Body of pancreas (tissue), 4 donors: ENCODE results near the gene NEMP2. TPM values are rescaled to one million over a fixed set of nuclear protein-coding genes. Genes with fewer than 3 reads are reported as not detected.
A peak's percentile ranks its signal among the peaks of the same experiment; 100 is the strongest.

Experiments
- ATAC-seq: fragments of 150-250 bp; one replicate; pipeline ENCODE4 v1.9.1; 2016
- DNase-seq, 4 donors: peaks; one replicate each; pipeline ENCODE4 v3.0.0-alpha.2; 2019
- H3K27ac ChIP-seq, 4 donors: fragments of 200-600 bp; sonication (generic); 1 replicate in 3 of 4; 2 replicates in 1 of 4; pipeline versions ENCODE4 v1.5.1 to v1.6.1; 2016 to 2019; ENCODE audit warnings: mild to moderate bottlenecking in 1 of 4, mixed read lengths in 1 of 4, moderate library complexity in 1 of 4
- H3K27me3 ChIP-seq, 2 donors: fragments of 200-600 bp; sonication (generic); one replicate each; pipeline ENCODE4 v1.6.0; 2016; ENCODE audit warnings: mild to moderate bottlenecking in 1 of 2
- H3K36me3 ChIP-seq, 2 donors: fragments of 200-600 bp; sonication (generic); replicated peaks in 1 of 2; 2 replicates each; pipeline ENCODE4 v1.5.1; 2016; ENCODE audit warnings: low read depth in 2 of 2; ENCODE audit not compliant: insufficient read depth in 1 of 2
- H3K4me1 ChIP-seq: fragments of 200-600 bp; sonication (generic); one replicate; pipeline ENCODE4 v1.6.0; 2016
- H3K4me3 ChIP-seq, 2 donors: fragments of 200-600 bp; sonication (generic); 1 replicate in 1 of 2; 2 replicates in 1 of 2; pipeline ENCODE4 v1.5.1; 2016 to 2019
- H3K9me3 ChIP-seq, 3 donors: fragments of 200-600 bp; sonication (generic); 1 replicate in 2 of 3; 2 replicates in 1 of 3; pipeline ENCODE4 v1.5.1; 2016
- POLR2A ChIP-seq, 3 donors: fragments of 450-650 bp; IDR thresholded peaks; one replicate each; pipeline ENCODE4 v1.6.1; 2016; ENCODE audit warnings: antibody characterized with exemption in 3 of 3, mild to moderate bottlenecking in 2 of 3
- WGBS, 2 donors: methylation state at CpG; one replicate each; pipeline ENCODE4 v1.1.5; 2017; 5-methylcytosine and 5-hydroxymethylcytosine counted together
- intact Hi-C: fragments of 100-400 bp; cut with DNase I; formaldehyde crosslinking; loops from one replicate; pipeline ENCODE4 v1.15.1; 2023
- total RNA-seq, 2 donors: library from RNA; depleted of rRNA; stranded (reverse); fragments of >200 nt; gene quantifications; one replicate each; pipeline ENCODE4 v1.1.0, GENCODE V29; 2016
- TF ChIP-seq, protein P1 (sequence below), 7 experiments: fragments of 450-650 bp in 4 of 7; fragments of 200-600 bp in 3 of 7; sonication (generic) in 3 of 7; IDR thresholded peaks; one replicate each; pipeline ENCODE4 v1.5.1; 2016 to 2019; ENCODE audit warnings: antibody characterized with exemption in 7 of 7

NEMP2 gene
- total RNA-seq, 2 donors from 2014 or later: 3.0 to 3.9 TPM

DNA sequence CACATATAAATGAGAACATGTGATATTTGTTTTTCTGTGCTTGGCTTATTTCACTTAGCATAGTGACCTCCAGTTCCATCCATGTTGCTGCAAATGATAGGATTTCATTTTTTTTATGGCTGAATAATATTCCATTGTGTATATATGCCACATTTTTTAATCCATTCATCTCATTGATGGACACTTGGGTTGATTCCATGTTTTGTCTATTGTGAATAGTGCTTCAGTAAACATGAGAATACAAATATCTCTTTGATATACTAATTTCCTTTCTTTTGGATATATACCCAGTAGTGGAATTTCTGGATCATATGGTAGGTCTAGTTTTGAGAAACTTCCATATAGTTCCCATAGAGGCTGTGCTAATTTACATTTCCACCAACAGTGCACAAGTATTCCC, 3.7 kb upstream of the NEMP2 start:
- ATAC-seq: no peak
- Histone ChIP-seq H3K27me3 (no peaks in the 10 kb centered on the region), H3K36me3 (no peaks in the 10 kb centered on the region), H3K4me3 (no peak overlapping the region), H3K9me3 (peaks cover 0 to 6% (median 0%) of the 10 kb centered on the region in 3 donors), H3K27ac (no peak overlapping the region), H3K4me1 (peaks cover 11% of the 10 kb centered on the region)
- no peak for DNase-seq
- TF ChIP-seq, protein P1, sequence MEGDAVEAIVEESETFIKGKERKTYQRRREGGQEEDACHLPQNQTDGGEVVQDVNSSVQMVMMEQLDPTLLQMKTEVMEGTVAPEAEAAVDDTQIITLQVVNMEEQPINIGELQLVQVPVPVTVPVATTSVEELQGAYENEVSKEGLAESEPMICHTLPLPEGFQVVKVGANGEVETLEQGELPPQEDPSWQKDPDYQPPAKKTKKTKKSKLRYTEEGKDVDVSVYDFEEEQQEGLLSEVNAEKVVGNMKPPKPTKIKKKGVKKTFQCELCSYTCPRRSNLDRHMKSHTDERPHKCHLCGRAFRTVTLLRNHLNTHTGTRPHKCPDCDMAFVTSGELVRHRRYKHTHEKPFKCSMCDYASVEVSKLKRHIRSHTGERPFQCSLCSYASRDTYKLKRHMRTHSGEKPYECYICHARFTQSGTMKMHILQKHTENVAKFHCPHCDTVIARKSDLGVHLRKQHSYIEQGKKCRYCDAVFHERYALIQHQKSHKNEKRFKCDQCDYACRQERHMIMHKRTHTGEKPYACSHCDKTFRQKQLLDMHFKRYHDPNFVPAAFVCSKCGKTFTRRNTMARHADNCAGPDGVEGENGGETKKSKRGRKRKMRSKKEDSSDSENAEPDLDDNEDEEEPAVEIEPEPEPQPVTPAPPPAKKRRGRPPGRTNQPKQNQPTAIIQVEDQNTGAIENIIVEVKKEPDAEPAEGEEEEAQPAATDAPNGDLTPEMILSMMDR (IDR thresholded peaks at IDR 0.05): no peak
- TF ChIP-seq POLR2A (IDR thresholded peaks at IDR 0.05): no peak
- intact Hi-C loops: loop anchor here (10.0 kb wide), 1 partner anchor 117 kb away; no protein-coding TSS in a partner anchor

DNA sequence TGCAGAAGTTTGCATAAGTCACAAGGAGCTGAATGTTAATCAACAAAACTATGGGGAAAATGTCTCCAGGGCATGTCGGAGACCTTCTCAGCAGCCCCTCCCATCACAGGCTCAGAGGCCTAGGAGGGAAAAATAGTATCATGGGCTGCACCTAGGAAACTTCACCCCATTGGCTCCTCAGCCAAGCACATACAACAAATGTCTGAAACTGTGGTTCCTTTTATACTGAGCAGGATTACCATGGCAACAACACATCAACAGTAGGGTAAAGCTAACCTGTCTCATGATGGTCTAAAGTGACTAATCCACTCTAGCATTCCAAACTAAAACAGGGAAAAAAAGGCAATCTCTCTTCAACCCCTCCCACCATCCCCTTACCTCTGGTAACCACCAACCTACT, 3.2 kb upstream of the NEMP2 start:
- no peaks in the 10 kb centered on the region for H3K36me3 ChIP-seq
- peaks cover 0 to 6% (median 0%) of the 10 kb centered on the region in 3 donors for H3K9me3 ChIP-seq
- WGBS, 2 donors: 100% methylated on average over 1 of the region's 1 CpG
- DNase-seq (no peak), ATAC-seq (no peak)
- H3K27ac ChIP-seq: no peak overlapping the region
- intact Hi-C loops: loop anchor here (10.0 kb wide), 1 partner anchor 117 kb away; no protein-coding TSS in a partner anchor
- no peaks in the 10 kb centered on the region for H3K27me3 ChIP-seq
- H3K4me3 ChIP-seq: no peak overlapping the region
- TF ChIP-seq, protein P1 (IDR thresholded peaks at IDR 0.05): no peak
- TF ChIP-seq POLR2A (IDR thresholded peaks at IDR 0.05): no peak
- H3K4me1 ChIP-seq: peaks cover 11% of the 10 kb centered on the region

DNA sequence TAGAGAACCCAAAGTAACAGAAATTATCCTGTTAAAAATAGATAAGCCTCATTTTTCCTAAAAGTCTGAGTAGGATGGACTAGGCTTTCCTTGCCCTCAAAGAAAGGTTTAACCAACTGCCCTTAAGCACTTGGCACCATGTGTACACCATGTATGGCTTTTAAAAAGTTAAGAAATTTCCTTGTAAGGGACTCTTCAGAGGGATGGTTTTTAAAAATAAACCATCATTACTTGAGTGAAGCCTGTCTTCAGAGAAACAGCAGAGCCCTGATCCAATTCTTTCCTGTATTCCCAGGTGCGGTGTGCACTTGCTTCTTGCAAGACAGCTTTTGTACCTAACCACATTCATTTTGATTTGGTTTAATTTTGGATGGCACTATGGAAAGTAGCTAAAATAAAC, 1.1 kb upstream of the NEMP2 start:
- TF ChIP-seq, protein P1 (IDR thresholded peaks at IDR 0.05): no peak
- no peak for TF ChIP-seq POLR2A (IDR thresholded peaks at IDR 0.05)
- ATAC-seq (no peak), DNase-seq (no peak)
- intact Hi-C loops: loop anchor here (10.0 kb wide), 1 partner anchor 119 kb away; no protein-coding TSS in a partner anchor
- Histone ChIP-seq H3K36me3 (no peaks in the 10 kb centered on the region), H3K9me3 (no peaks in the 10 kb centered on the region), H3K4me3 (no peak overlapping the region), H3K27ac (peak overlapping the region in 2 of 4 donors; percentile 89 to 92), H3K27me3 (no peaks in the 10 kb centered on the region), H3K4me1 (peaks cover 11% of the 10 kb centered on the region)
- 29 to 60% methylated on average over 1 of the region's 1 CpG for WGBS, 2 donors

DNA sequence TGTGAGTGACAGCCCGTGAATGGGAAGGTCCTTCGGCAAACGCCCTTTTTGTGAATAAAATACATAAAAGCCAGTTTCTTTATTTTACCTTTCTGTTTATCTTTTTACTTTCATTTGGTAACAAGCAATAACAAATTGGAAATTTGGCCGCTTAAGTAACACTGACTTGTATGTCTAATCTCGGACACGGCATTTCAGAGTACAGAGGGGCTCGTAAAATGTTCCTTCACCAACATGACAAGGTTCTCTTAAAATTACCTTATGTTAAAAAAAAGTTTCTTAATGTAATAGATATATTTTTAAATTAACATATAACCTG, 558 bp upstream of the NEMP2 start:
- peak overlapping the region; percentile 46 to 81 for H3K4me3 ChIP-seq
- H3K36me3 ChIP-seq: no peaks in the 10 kb centered on the region
- TF ChIP-seq POLR2A (IDR thresholded peaks at IDR 0.05): no peak
- TF ChIP-seq, protein P1 (IDR thresholded peaks at IDR 0.05): no peak
- H3K9me3 ChIP-seq: no peaks in the 10 kb centered on the region
- 2% methylated on average over 7 of the region's 7 CpGs for WGBS, 2 donors
- ATAC-seq: peak; percentile 1
- no peak for DNase-seq
- intact Hi-C loops: loop anchor here (10.0 kb wide), 1 partner anchor 120 kb away; no protein-coding TSS in a partner anchor
- peaks cover 11% of the 10 kb centered on the region for H3K4me1 ChIP-seq
- no peaks in the 10 kb centered on the region for H3K27me3 ChIP-seq
- H3K27ac ChIP-seq: peak overlapping the region in 3 of 4 donors; percentile 89 to 95 (median 92)

DNA sequence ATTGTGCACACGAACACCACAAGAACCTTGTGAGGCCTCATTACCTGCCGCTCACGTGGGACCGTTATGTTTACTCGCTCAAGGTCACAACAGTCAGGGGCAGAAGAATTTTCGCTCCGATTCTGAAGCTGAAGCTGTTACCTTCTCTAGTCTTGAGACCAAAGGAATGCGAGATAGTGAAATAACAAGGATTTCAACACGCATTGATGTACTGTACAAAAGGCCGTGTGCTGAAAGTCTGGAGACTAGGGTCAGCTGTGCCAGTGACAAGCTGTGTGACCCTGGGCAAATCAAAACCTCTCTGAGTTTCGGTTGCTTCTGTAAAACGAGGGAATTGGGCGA, 583 bp downstream of the NEMP2 start:
- Histone ChIP-seq H3K4me1 (peaks cover 11% of the 10 kb centered on the region), H3K27me3 (no peaks in the 10 kb centered on the region), H3K27ac (peak overlapping the region; percentile 80 to 95 (median 90)), H3K4me3 (peak overlapping the region; percentile 46 to 81), H3K9me3 (no peaks in the 10 kb centered on the region), H3K36me3 (no peaks in the 10 kb centered on the region)
- WGBS, 2 donors: 1 to 5% methylated on average over 12 to 13 of the region's 13 CpGs
- DNase-seq (peak; percentile 23 to 47 (median 36)), ATAC-seq (peak; percentile 37)
- TF ChIP-seq, protein P1 (IDR thresholded peaks at IDR 0.05): no peak
- no peak for TF ChIP-seq POLR2A (IDR thresholded peaks at IDR 0.05)
- intact Hi-C loops: loop anchor here (10.0 kb wide), 1 partner anchor 121 kb away; no protein-coding TSS in a partner anchor
